Activated CD8-positive, alpha-beta T cell treated with anti-CD3 and anti-CD28 coated beads for 36 hours (primary cell): Measurements from ENCODE around the gene IFNGR2. TPM values are rescaled to one million over a fixed set of nuclear protein-coding genes. Genes with fewer than 3 reads are reported as not detected.
A peak's percentile ranks its signal among the peaks of the same experiment; 100 is the strongest.
"Not testable (repeated sequence)": the region's sequence is repeated elsewhere in the genome, so short reads cannot be mapped to it uniquely, and the experiment has no call there.

Experiments used
- ATAC-seq: fragments of 200-7000 bp; cut with Tn5 transposase; one replicate; pipeline ENCODE4 v1.10.0; 2021; ENCODE audit warnings: mild to moderate bottlenecking, moderate library complexity
- CTCF ChIA-PET: fragments of 350-600 bp; sonication (Branson Sonifier 250); formaldehyde crosslinking; loops from one replicate; lab custom pipeline; 2021; ENCODE audit warnings: antibody characterized with exemption; lab: Charles Lee
- POLR2A ChIA-PET: fragments of 350-600 bp; sonication (Branson Sonifier 250); formaldehyde crosslinking; loops from one replicate; lab custom pipeline; 2021; ENCODE audit warnings: antibody characterized with exemption; lab: Charles Lee
- DNase-seq: peaks from one replicate; pipeline ENCODE4 v3.0.0-alpha.2; 2020
- H3K27ac Mint-ChIP-seq: one replicate; pipeline ENCODE4 v1.8.0; 2021; ENCODE audit warnings: mild to moderate bottlenecking, mixed read lengths
- H3K27me3 Mint-ChIP-seq: one replicate; pipeline ENCODE4 v1.8.0; 2021; ENCODE audit warnings: mixed read lengths
- H3K36me3 Mint-ChIP-seq: one replicate; pipeline ENCODE4 v1.8.0; 2021; ENCODE audit warnings: low read depth, mixed read lengths
- H3K4me1 Mint-ChIP-seq: one replicate; pipeline ENCODE4 v1.8.0; 2021; ENCODE audit warnings: low read depth, mixed read lengths
- H3K4me3 Mint-ChIP-seq: one replicate; pipeline ENCODE4 v1.8.0; 2021; ENCODE audit warnings: mild to moderate bottlenecking, moderate library complexity, mixed read lengths
- H3K9me3 Mint-ChIP-seq: one replicate; pipeline ENCODE4 v1.8.0; 2021; ENCODE audit warnings: mixed read lengths
- CTCF ChIP-seq: fragments of 200-600 bp; IDR thresholded peaks from one replicate; pipeline ENCODE4 v1.8.0; 2022; ENCODE audit warnings: antibody characterized with exemption, mild to moderate bottlenecking
- intact Hi-C: fragments of 100-400 bp; cut with micrococcal nuclease; formaldehyde crosslinking; loops from one replicate; pipeline ENCODE4 v1.10.0; 2022
- total RNA-seq, 2 experiments: library from RNA; stranded (reverse); gene quantifications; one replicate each; pipeline ENCODE4 v1.2.3, GENCODE V29; 2021

The IFNGR2 gene
- total RNA-seq, 2 experiments from 2014 or later, result 7.8 to 9.8 TPM

- H3K4me3 Mint-ChIP-seq, result no peak overlapping the region
- peaks cover 7% of the 10 kb centered on the region for H3K36me3 Mint-ChIP-seq
- POLR2A ChIA-PET, result no interaction called here
- intact Hi-C loops, result loop anchor here (5.0 kb wide), 2 partner anchors 77 to 158 kb away; no protein-coding TSS in a partner anchor
- no peak overlapping the region for H3K27ac Mint-ChIP-seq
- peaks cover 19% of the 10 kb centered on the region for H3K4me1 Mint-ChIP-seq
- H3K9me3 Mint-ChIP-seq, result no peaks in the 10 kb centered on the region
- CTCF ChIA-PET, result interaction anchor here (0.7 to 4.3 kb wide), 39 partner anchors 8 to 584 kb away, joined by 3 to 58 read pairs (median 8); partner anchors contain the start of genes IFNAR1 and TMEM50B
- DNase-seq, result no peak
- H3K27me3 Mint-ChIP-seq, result no peaks in the 10 kb centered on the region
- no peak for TF ChIP-seq CTCF
- no peak for ATAC-seq
Measured at GRCh38 chr21:33360281-33360680, 42.9 kb upstream of the IFNGR2 start.

GRCh38 chr21:33360881-33361602 lies 42.2 kb upstream of the IFNGR2 start:
- ChIA-PET CTCF (interaction anchor here (0.6 to 4.3 kb wide), 74 partner anchors 8 to 653 kb away, joined by 3 to 58 read pairs (median 5); partner anchors contain the start of genes DONSON, IFNAR1, IFNGR2 and TMEM50B), POLR2A (interaction anchor here (0.8 to 2.0 kb wide), 8 partner anchors 12 to 84 kb away, joined by 3 to 11 read pairs (median 4); partner anchors contain the start of gene IFNAR1)
- Mint-ChIP-seq H3K27me3 (no peaks in the 10 kb centered on the region), H3K36me3 (peaks cover 2% of the 10 kb centered on the region), H3K4me1 (peaks cover 17% of the 10 kb centered on the region), H3K27ac (peak overlapping the region; percentile 69), H3K4me3 (peak overlapping the region; percentile 73), H3K9me3 (peaks cover under 1% of the 10 kb centered on the region)
- DNase-seq (peak; percentile 92), ATAC-seq (peak; percentile 82)
- intact Hi-C loops, result loop anchor here (5.0 kb wide), 2 partner anchors 76 to 159 kb away; no protein-coding TSS in a partner anchor
- TF ChIP-seq CTCF, result peak; percentile 97

GRCh38 chr21:33362044-33362555 lies 41.1 kb upstream of the IFNGR2 start:
- peak overlapping the region; percentile 73 for H3K4me3 Mint-ChIP-seq
- peaks cover 17% of the 10 kb centered on the region for H3K4me1 Mint-ChIP-seq
- no peaks in the 10 kb centered on the region for H3K36me3 Mint-ChIP-seq
- peak; percentile 74 for DNase-seq
- peak; percentile 74 for ATAC-seq
- H3K9me3 Mint-ChIP-seq, result peaks cover 7% of the 10 kb centered on the region
- no peaks in the 10 kb centered on the region for H3K27me3 Mint-ChIP-seq
- CTCF ChIA-PET, result interaction anchor here (0.7 to 4.3 kb wide), 46 partner anchors 7 to 585 kb away, joined by 3 to 58 read pairs (median 6); partner anchors contain the start of genes IFNAR1 and IFNGR2
- intact Hi-C loops, result loop anchor here (5.0 kb wide), 2 partner anchors 75 to 160 kb away; no protein-coding TSS in a partner anchor
- TF ChIP-seq CTCF, result no peak
- POLR2A ChIA-PET, result interaction anchor here (0.6 to 2.0 kb wide), 9 partner anchors 13 to 154 kb away, joined by 3 to 11 read pairs (median 3); partner anchors contain the start of gene IFNAR1
- H3K27ac Mint-ChIP-seq, result peak overlapping the region; percentile 93

GRCh38 chr21:33363911-33364609 lies 39.2 kb upstream of the IFNGR2 start:
- peak overlapping the region; percentile 38 for H3K27ac Mint-ChIP-seq
- ATAC-seq, result not testable (repeated sequence)

GRCh38 chr21:33364830-33365229 lies 38.4 kb upstream of the IFNGR2 start:
- peaks cover 5% of the 10 kb centered on the region for H3K36me3 Mint-ChIP-seq
- no peak for TF ChIP-seq CTCF
- DNase-seq (no peak), ATAC-seq (no peak)
- H3K9me3 Mint-ChIP-seq, result peaks cover 17% of the 10 kb centered on the region
- peaks cover 17% of the 10 kb centered on the region for H3K4me1 Mint-ChIP-seq
- H3K27ac Mint-ChIP-seq, result no peak overlapping the region
- intact Hi-C loops, result loop anchor here (5.0 kb wide), 2 partner anchors 72 to 163 kb away; no protein-coding TSS in a partner anchor
- no peaks in the 10 kb centered on the region for H3K27me3 Mint-ChIP-seq
- ChIA-PET POLR2A (interaction anchor here (1.7 kb wide), 1 partner anchor 40 kb away, joined by 5 read pairs; the partner anchor contains the start of gene IFNAR1), CTCF (interaction anchor here (1.1 to 1.4 kb wide), 2 partner anchors 40 to 69 kb away, joined by 3 read pairs; partner anchors contain the start of gene IFNAR1)
- no peak overlapping the region for H3K4me3 Mint-ChIP-seq

More at GRCh38 chr21:33363911-33364609, 39.2 kb upstream of the IFNGR2 start:
- H3K4me3 Mint-ChIP-seq, H3K27me3 Mint-ChIP-seq, H3K36me3 Mint-ChIP-seq, POLR2A ChIA-PET: not testable (repeated sequence)
- H3K4me1 Mint-ChIP-seq, result peaks cover 17% of the 10 kb centered on the region
- DNase-seq, result peak; percentile 17
- peaks cover 17% of the 10 kb centered on the region for H3K9me3 Mint-ChIP-seq
- intact Hi-C loops, result loop anchor here (5.0 kb wide), 2 partner anchors 73 to 162 kb away; no protein-coding TSS in a partner anchor
- CTCF ChIA-PET, result interaction anchor here (1.0 to 1.4 kb wide), 4 partner anchors 10 to 163 kb away, joined by 3 to 9 read pairs (median 4); no protein-coding TSS in a partner anchor
